DMS 273 (cell line): ENCODE results near the gene B3GAT3.
A peak's percentile ranks its signal among the peaks of the same experiment; 100 is the strongest.
"Not testable (repeated sequence)": the region's sequence is repeated elsewhere in the genome, so short reads cannot be mapped to it uniquely, and the experiment has no call there.

Experiments
- DNase-seq: peaks from one replicate; lab custom pipeline; 2025; ENCODE audit not compliant: unreplicated experiment; lab: John Stamatoyannopoulos, UW

Gene B3GAT3

DNA sequence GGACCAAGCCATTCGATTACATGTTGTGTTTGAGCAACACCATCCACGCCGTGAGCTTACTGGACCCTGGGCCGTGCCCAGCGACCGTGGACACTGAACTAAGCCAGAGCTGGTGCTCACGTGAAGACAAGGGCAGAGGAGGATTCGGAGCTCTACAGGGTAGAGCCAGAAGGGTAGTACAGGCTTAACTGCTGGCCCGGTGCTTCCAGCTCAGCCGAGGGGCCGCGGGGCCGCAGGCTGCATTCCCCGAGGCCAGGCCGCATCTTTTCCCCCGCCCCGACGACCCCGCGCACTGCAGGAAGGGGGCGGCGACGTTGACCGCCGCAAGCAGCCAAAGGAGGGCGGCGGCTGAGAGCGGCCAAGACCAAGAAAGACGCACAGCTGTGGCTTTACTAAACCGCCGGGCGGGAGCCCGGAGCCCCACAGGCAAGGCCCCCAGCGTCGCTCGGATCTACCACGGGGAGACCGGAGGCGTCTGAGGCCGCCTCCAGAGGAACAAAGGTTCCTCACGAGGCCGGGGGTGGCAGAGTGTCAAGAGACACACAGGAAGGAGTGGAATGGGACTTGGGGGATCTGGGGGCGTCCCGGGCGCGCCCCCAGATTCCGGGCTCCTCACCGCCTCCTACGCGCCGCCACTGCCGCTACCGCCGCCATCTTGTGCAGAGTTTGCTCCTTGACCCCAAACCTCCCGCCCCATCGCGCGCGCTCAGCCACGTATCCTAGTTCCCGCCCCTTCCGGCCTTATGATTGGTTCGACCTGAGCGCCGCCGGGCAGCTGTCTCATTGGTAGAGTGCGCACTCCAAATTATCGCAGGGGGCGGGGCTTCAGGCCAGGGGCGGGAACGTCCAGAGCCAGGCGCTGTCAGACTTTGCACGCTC, 24.4 kb upstream of the B3GAT3 start, which contains the start of gene GANAB:
Gene GANAB (minus strand): TSS at position 668 of the 879 bp plus-strand sequence. CDS start 14 bp downstream, at position 654.
- peak; percentile 98 for DNase-seq

DNA sequence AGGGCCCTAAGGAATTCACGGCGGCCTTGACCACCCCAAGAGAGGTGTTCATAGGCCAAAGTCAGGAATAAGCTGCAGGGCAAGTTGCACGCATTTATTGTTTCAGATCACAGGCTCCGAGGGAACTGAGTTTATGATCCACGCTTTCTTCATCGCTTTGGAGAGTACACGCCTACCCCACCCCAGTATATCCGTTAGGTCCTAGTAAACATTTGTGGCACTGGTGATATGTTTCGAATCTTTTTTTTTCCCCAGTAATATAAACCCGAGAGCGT, 23.8 kb upstream of the B3GAT3 start:
- no peak for DNase-seq

- no peak for DNase-seq
Observed at GRCh38 chr11:62644220-62644619, 22.4 kb upstream of the B3GAT3 start.

DNA sequence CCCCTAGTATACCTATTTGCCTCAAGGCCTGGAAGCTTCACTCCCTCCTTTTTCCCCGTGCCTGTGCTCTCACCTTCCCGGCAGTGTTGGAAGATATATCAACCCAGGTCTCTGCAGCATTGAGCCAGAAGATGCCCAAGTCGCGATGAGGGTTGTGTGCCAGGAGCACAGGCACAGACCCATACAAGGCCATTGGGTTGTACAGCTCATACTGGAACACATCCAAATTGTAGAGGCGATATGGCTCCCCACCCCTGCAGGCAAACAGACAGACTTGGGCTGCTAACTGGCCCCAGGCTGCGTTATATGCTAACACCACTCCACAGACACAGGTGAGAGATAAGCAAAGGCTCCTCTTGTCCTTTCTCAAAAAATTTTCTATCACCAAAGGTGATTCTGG, 10.7 kb upstream of the B3GAT3 start:
- no peak for DNase-seq

GRCh38 chr11:62627713-62628112, 5.9 kb upstream of the B3GAT3 start:
- no peak for DNase-seq

GRCh38 chr11:62622476-62623089, 797 bp upstream of the B3GAT3 start:
- DNase-seq: no peak

DNA sequence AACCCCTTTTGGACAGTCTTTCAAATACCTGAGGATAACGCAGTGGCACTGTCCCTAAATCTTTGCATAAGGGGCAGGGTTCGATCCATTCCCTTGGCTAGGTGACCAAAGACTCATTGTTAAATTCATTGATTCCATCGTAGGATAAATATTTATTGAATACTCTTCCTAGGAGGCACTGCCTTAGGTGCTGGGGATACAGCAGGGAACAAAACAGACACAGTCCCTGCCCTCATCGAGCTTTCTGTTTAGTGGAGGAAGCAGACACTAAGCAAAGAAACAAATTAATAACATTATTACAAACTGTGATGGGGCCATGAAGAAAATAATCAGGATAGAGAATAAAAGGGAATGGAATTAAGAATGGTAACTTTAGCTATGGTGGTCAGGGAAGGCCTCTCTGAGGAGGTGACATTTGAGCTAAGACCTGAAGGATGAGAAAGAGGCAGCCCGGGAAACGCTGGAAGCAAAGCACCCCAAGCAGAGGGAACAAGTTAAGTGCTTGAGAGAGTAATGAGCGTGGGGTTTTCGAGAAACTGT, 689 bp downstream of the B3GAT3 start:
- no peak for DNase-seq

DNA sequence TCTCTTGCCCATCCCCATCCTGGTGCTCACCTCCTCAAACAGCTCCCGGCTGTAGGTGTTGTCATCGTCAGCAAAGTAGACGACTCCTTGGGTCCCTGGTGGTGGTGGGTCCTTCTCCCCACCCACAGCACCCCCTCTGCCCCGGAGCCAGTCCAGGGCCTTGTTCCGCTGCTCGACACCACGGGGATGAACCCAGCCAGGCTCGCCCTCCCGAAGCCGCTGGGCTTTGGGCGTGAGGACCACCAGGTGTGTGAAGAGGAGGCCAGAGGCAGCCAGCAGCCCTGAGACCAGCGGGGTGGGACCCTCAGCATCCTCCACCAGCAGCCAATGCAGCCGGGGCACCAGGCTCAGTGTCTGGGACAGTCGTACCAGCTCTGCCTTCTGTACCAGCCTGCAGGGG, 4.8 kb downstream of the B3GAT3 start:
- not testable (repeated sequence) for DNase-seq

- DNase-seq: no peak
Observed at GRCh38 chr11:62615521-62615920, 6.3 kb downstream of the B3GAT3 start.

GRCh38 chr11:62614275-62614674, 7.5 kb downstream of the B3GAT3 start:
- DNase-seq: no peak

DNA sequence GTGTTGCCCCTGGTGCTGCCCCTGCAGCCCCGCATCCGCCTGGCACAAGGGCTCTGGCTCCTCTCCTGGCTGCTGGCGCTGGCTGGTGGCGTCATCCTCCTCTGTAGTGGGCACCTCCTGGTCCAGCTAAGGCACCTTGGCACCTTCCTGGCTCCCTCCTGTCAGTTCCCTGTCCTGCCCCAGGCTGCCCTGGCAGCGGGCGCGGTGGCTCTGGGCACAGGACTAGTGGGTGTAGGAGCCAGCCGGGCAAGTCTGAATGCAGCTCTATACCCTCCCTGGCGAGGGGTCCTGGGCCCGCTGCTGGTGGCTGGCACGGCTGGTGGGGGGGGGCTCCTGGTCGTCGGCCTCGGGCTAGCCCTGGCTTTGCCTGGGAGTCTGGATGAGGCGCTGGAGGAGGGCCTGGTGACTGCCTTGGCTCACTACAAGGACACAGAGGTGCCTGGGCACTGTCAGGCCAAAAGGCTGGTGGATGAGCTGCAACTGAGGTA, 8.5 kb downstream of the B3GAT3 start:
- DNase-seq: no peak

DNA sequence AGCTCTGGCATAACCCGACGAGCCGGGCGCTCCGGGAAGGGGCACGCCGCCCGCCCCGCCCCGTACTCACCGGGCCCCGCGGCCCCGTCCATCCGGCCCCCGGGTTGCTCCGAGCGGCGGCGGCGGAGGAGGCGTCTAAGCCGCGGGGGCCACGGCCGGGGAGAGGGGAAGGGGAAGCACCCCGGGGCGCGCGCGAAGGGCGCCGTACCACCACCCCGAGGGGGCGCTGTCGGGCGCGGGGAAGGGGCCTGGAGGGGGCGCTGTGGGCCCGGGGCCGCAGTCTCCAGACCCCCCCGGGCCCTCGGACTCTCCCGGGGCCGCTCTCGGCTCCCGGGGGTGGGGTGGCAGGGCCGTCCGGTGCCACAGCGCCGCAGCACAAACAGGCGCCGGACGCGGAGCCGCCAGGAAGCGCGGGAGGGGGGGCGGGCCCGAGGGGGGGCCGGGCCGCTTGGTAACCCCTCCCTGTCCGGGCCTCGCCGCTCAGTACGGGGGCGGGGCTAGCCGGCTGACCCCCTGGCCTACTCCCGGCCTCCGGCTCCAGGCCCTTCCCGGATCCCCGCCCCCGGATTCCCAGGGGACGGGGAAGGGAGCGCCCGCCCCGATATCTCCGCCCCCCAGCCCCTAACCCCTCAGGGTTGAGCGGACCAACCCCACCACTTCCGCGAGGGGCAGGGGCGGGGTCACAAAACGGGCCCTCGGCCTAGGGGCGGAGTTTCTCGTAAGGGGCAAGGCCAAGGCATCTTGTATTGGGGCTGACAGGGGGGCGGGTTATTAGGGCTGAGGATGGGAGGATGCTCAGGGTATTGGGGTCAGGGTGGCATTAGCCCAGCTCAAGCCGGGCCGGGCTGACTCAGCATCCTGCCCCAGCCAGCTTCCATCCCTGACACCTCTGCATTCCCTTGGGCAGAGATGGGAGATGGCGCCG, 9.2 kb downstream of the B3GAT3 start, which contains the start of the genes EML3 and ROM1:
Gene EML3 (minus strand): TSS at position 410 of the 925 bp plus-strand sequence. CDS start 318 bp downstream, at position 92.
Gene ROM1 (plus strand): TSS at position 892 of the 925 bp plus-strand sequence. CDS start 25 bp downstream, at position 917.
- peak; percentile 87 for DNase-seq

GRCh38 chr11:62611705-62612365, 10.0 kb downstream of the B3GAT3 start:
- DNase-seq: peak; percentile 67

DNA sequence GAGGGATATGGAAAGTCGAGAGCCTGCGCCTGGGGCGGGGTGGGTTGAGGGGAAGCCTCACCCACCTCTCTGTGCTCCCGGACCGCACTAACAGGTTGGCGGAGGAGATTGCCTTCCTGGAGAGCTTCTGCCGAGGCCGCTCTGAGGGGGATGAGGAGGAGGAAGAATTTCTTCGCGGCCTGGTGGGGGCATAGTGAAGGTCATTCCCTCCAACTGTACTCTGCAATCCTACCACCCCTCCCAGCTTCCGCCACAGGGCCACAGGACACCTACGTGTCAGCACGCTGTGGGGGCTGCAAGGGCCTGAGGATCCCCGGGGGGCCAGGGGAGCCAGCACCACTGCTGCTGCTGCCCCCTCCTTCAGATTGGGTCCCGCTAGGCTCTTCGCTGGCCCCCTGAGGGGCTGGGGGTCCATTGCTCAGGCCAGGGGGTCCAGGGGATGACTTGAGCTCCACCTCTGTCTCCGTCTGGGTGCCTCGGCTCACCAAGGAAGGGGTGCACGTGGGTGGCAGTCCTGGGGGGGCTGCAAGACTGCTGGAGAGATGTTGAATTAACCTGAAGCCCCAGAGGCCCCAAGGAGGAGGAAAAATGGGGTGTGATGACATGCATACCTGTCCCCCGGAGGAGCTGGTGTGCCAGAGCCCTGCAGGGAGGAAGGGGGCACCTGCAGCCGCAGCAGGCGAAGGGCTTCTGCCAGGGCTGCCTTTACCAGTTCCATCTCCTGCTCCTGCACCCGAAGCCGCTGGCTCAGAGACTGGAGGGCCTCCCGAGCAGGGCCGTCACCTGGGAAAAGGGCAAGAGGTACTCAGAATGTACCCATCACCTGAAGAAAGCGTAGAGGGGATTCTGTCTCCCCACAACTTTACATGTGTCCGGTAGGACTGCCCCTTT, 10.7 kb downstream of the B3GAT3 start:
- DNase-seq: no peak

GRCh38 chr11:62610403-62610802, 11.4 kb downstream of the B3GAT3 start:
- no peak for DNase-seq

DNA sequence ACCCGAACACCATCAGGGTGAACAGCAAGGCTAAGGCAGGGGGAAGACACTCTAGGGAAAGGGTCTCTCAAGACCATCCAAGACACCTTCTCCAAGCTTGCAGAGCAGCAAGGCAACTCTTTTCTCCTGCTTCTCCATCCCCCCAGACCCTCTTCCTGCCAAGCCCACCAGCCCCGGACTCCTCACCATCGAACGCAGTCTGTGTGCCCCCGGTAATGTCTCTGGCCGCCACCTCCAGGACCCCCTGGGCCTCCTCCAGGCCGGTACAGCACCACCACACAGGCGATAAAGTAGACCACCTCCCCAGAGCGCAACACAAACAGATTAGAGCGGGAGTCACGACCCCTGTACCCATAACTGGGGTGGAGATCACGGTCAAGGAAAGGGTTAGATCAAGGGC, 13.0 kb downstream of the B3GAT3 start:
- DNase-seq: no peak

DNA sequence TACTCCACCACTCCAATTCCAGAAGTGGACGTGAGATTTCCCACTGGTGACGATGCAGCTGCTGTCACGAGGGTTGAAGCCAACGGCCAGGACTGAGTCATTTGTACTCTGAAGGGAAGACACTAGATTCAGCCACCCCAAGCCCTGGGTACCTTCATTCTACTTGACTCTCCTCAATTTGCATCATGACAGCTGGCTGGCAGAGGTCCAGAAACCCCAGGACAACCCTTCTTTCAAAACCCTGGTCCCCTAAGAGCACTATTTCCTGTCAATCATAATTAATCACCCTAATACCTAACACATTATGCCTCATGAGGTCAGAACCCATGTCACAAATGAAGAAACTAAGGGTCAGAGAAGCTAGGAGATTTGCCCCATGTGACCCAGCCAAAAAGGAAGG, 14.1 kb downstream of the B3GAT3 start:
- DNase-seq: peak; percentile 29

GRCh38 chr11:62605902-62606301, 15.9 kb downstream of the B3GAT3 start:
- no peak for DNase-seq

GRCh38 chr11:62605467-62605866, 16.3 kb downstream of the B3GAT3 start:
- no peak for DNase-seq
